ENCODE measurements around the gene CORO2A.

CORO2A gene

GRCh38 chr9:98227883-98228282 is 35.4 kb upstream of the CORO2A start:
- no peak overlapping the region for H3K9ac ChIP-seq (ENCODE audit: low read depth, low read length)
- no peaks in the 10 kb centered on the region for H3K36me3 ChIP-seq (ENCODE audit: insufficient read depth, low read length)
- H3K27ac ChIP-seq (ENCODE audit: low read length), result no peak overlapping the region
- H2AFZ ChIP-seq (ENCODE audit: low read depth, low read length), result no peak overlapping the region
- H3K79me2 ChIP-seq (ENCODE audit: insufficient read depth, low read length), result no peaks in the 10 kb centered on the region
- no peak overlapping the region for H3K4me3 ChIP-seq (ENCODE audit: low read depth in 1 of 2, low read length in 2 of 2)
- DNase-seq (no peak), ATAC-seq (ENCODE audit: insufficient read depth, low read depth) (no peak)
- H4K20me1 ChIP-seq (ENCODE audit: insufficient read depth, low read length), result no peaks in the 10 kb centered on the region; the same call in 1 of the 2 replicates
- TF ChIP-seq CTCF (IDR thresholded peaks at IDR 0.05; ENCODE audit: borderline replicate concordance, extremely low read depth, low read length, poor library complexity, severe bottlenecking) (no peak), EZH2 (IDR thresholded peaks at IDR 0.05; ENCODE audit: borderline replicate concordance, low read depth, low read length, severe bottlenecking) (no peak)
- no peaks in the 10 kb centered on the region for H3K27me3 ChIP-seq (ENCODE audit: insufficient read depth, low read length, poor library complexity)
- H3K4me2 ChIP-seq (ENCODE audit: insufficient read depth, low read length), result no peak overlapping the region
- no peaks in the 10 kb centered on the region for H3K9me3 ChIP-seq (ENCODE audit: insufficient read depth, low read length, severe bottlenecking)
- H3K4me1 ChIP-seq (ENCODE audit: insufficient read depth, low read length), result no peaks in the 10 kb centered on the region

- Histone ChIP-seq H3K27ac (ENCODE audit: low read length) (no peak overlapping the region), H3K9ac (ENCODE audit: low read depth, low read length) (no peak overlapping the region)
These were observed 34.5 kb upstream of the CORO2A start for GRCh38 chr9:98226957-98227356.

GRCh38 chr9:98226516-98226915 is 34.1 kb upstream of the CORO2A start:
- no peak overlapping the region for H3K27ac ChIP-seq (ENCODE audit: low read length)
- ATAC-seq (ENCODE audit: insufficient read depth, low read depth) (no peak), DNase-seq (no peak)
- no peaks in the 10 kb centered on the region; the same call in 1 of the 2 replicates for H4K20me1 ChIP-seq (ENCODE audit: insufficient read depth, low read length)
- no peak for TF ChIP-seq CTCF (IDR thresholded peaks at IDR 0.05; ENCODE audit: borderline replicate concordance, extremely low read depth, low read length, poor library complexity, severe bottlenecking)
- TF ChIP-seq EZH2 (IDR thresholded peaks at IDR 0.05; ENCODE audit: borderline replicate concordance, low read depth, low read length, severe bottlenecking), result no peak
- no peaks in the 10 kb centered on the region for H3K9me3 ChIP-seq (ENCODE audit: insufficient read depth, low read length, severe bottlenecking)
- no peak overlapping the region for H3K4me3 ChIP-seq (ENCODE audit: low read depth in 1 of 2, low read length in 2 of 2)
- H3K4me2 ChIP-seq (ENCODE audit: insufficient read depth, low read length), result no peak overlapping the region
- H3K27me3 ChIP-seq (ENCODE audit: insufficient read depth, low read length, poor library complexity), result no peaks in the 10 kb centered on the region
- no peaks in the 10 kb centered on the region for H3K36me3 ChIP-seq (ENCODE audit: insufficient read depth, low read length)
- no peaks in the 10 kb centered on the region for H3K79me2 ChIP-seq (ENCODE audit: insufficient read depth, low read length)
- no peak overlapping the region for H3K9ac ChIP-seq (ENCODE audit: low read depth, low read length)
- no peaks in the 10 kb centered on the region for H3K4me1 ChIP-seq (ENCODE audit: insufficient read depth, low read length)
- no peak overlapping the region for H2AFZ ChIP-seq (ENCODE audit: low read depth, low read length)

More at GRCh38 chr9:98226957-98227356, 34.5 kb upstream of the CORO2A start:
- H3K79me2 ChIP-seq (ENCODE audit: insufficient read depth, low read length), result no peaks in the 10 kb centered on the region
- DNase-seq (no peak), ATAC-seq (ENCODE audit: insufficient read depth, low read depth) (no peak)
- H3K4me3 ChIP-seq (ENCODE audit: low read depth in 1 of 2, low read length in 2 of 2), result no peak overlapping the region
- no peaks in the 10 kb centered on the region; the same call in 1 of the 2 replicates for H4K20me1 ChIP-seq (ENCODE audit: insufficient read depth, low read length)
- H3K36me3 ChIP-seq (ENCODE audit: insufficient read depth, low read length), result no peaks in the 10 kb centered on the region
- no peaks in the 10 kb centered on the region for H3K4me1 ChIP-seq (ENCODE audit: insufficient read depth, low read length)
- H2AFZ ChIP-seq (ENCODE audit: low read depth, low read length), result no peak overlapping the region
- H3K4me2 ChIP-seq (ENCODE audit: insufficient read depth, low read length), result no peak overlapping the region
- no peaks in the 10 kb centered on the region for H3K9me3 ChIP-seq (ENCODE audit: insufficient read depth, low read length, severe bottlenecking)
- TF ChIP-seq EZH2 (IDR thresholded peaks at IDR 0.05; ENCODE audit: borderline replicate concordance, low read depth, low read length, severe bottlenecking) (no peak), CTCF (IDR thresholded peaks at IDR 0.05; ENCODE audit: borderline replicate concordance, extremely low read depth, low read length, poor library complexity, severe bottlenecking) (no peak)
- H3K27me3 ChIP-seq (ENCODE audit: insufficient read depth, low read length, poor library complexity), result no peaks in the 10 kb centered on the region

- Histone ChIP-seq H3K4me2 (ENCODE audit: insufficient read depth, low read length) (no peak overlapping the region), H3K9ac (ENCODE audit: low read depth, low read length) (no peak overlapping the region), H4K20me1 (ENCODE audit: insufficient read depth, low read length) (no peaks in the 10 kb centered on the region; the same call in 1 of the 2 replicates), H3K79me2 (ENCODE audit: insufficient read depth, low read length) (no peaks in the 10 kb centered on the region), H3K4me3 (ENCODE audit: low read depth in 1 of 2, low read length in 2 of 2) (no peak overlapping the region), H3K9me3 (ENCODE audit: insufficient read depth, low read length, severe bottlenecking) (no peaks in the 10 kb centered on the region), H3K27me3 (ENCODE audit: insufficient read depth, low read length, poor library complexity) (no peaks in the 10 kb centered on the region), H3K27ac (ENCODE audit: low read length) (no peak overlapping the region), H2AFZ (ENCODE audit: low read depth, low read length) (no peak overlapping the region), H3K36me3 (ENCODE audit: insufficient read depth, low read length) (no peaks in the 10 kb centered on the region), H3K4me1 (ENCODE audit: insufficient read depth, low read length) (no peaks in the 10 kb centered on the region)
- no peak for DNase-seq
- ATAC-seq (ENCODE audit: insufficient read depth, low read depth), result no peak
- TF ChIP-seq EZH2 (IDR thresholded peaks at IDR 0.05; ENCODE audit: borderline replicate concordance, low read depth, low read length, severe bottlenecking), result no peak
- no peak for TF ChIP-seq CTCF (IDR thresholded peaks at IDR 0.05; ENCODE audit: borderline replicate concordance, extremely low read depth, low read length, poor library complexity, severe bottlenecking)
These were observed 32.6 kb upstream of the CORO2A start for GRCh38 chr9:98225015-98225442.
